Epidermal melanocyte (primary cell): Measurements from ENCODE around the gene KLHL25.
A peak's percentile ranks its signal among the peaks of the same experiment; 100 is the strongest.

Experiments
- DNase-seq: peaks from one replicate; pipeline ENCODE4 v3.0.0; 2011; ENCODE audit warnings: low spot score; ENCODE audit not compliant: insufficient read length

The KLHL25 gene

DNA sequence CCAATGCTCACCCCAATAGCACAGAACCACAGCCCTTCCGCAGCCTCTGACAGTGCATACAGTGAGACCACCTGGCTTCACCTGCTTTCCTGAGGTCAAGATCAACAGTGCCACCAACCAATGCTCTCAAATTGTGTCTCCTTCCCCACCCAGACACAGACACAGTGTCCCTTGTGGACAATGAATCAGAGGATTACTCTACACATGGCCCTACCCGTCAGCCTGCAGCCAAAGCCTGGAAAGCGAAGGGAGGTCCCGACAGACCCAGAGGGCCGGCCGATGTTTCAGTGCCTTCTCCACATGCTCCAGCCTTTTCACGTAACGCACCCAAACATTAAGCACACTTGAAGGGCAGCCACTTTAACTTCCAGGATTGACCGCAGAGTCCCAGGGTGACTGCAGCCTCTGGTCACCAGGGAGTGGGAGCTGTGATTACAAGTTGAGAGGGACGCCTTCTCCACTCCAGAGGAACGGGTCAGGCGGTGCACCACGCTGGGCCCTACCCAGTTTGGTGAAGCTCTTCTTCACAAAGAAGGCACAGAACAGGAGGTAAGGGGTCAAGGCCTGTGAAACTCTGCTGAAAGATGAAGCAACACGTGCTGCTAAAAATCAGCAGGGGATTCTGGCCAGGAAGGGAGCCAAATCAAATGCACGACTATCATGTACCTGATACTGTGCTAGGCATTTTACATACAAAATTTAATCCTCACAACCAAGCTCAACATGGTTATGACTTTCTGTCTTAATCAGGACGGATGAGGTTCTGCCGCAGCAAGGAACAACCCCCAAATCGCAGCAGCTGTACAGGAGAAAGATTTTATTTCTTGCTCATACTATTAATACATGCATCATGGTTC lies 17.2 kb downstream of the KLHL25 start:
- no peak for DNase-seq

DNA sequence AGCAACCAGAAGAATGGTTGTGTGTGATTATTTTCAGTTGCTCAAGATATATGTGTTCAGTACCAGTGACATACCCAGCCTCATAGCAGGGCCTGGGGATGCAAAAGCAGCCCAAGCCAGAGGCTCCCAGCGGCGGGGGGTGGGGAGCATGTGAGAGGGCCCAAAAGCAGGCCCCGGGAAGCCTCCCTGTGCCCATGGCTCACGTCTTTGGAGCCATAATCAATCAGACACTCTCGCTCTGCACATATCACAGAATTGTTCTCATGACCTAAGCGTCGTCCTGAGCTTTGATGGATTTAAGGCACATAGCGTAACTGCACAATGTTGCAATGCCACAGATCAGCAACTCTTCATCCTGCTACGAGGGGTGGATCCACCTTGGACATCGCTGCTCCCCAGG lies 20.8 kb downstream of the KLHL25 start:
- DNase-seq: no peak

DNA sequence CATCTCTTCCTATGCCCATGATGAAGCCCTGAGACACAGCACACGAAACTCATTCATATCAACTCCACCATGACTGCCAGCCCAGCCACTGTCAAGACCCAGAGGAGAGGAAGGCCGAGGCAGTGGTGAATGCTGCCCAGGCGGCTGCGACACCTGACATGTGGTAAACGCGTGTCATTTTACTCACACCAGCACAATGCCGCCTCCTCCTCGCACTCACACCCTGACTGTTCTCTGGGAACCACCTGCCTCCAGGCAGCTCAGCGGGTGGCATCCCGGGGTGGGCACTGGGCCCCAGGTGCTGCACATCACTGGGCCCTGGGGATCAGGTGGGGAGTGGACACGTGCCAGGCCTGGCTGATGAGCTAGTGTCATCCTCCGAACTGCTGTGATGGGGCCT lies 21.5 kb downstream of the KLHL25 start:
- no peak for DNase-seq

DNA sequence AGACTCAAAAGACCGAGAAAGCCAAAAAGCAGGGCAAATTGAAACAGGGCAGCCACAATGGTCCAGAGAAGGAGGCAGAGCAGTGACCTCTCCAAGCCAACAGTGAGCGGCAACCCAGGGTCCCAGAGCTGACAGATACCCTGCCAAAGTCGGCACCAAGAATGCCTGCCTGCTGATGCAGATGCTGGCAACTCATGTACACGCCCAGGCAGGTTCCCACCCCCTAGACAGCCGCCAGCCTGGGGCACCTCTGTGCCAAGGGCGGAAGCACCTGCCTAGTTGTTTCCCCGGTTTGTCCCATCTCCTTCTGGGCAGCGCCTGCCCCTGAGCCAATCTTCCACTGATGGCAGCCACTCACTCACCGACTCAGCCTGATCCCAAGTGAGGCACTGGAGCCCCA lies 22.1 kb downstream of the KLHL25 start:
- no peak for DNase-seq

DNA sequence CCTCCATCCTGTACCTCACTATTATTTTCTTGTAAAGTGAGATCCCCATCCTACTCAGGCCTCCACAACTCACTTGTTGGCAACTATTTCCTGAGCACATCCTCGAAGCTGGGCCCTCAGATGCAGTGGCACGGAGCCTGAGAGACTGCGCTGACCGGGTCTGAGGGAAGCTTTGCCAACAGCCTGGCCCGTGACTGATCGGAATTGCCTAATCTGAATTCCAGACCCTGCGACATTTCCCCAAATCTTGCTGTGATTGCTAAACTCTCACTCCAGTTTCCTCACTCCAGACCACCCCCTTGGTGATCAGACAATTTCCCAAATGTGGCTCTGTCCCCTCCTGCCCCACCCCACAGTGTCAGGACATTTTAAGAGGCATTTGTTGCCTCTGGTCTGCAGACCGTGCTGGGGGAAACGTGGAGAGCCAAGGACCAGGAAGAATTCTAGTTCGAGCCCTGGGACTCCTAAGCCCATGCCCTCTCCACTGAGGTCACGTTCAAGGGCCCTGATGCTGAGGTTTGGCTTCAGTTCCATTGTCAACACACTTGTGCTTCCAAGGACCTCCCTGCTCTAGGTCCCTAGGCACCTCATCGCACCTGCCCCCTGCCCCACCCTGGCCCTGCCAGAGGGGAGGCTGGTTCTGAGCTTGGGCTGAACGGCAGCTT lies 22.8 kb downstream of the KLHL25 start:
- no peak for DNase-seq

DNA sequence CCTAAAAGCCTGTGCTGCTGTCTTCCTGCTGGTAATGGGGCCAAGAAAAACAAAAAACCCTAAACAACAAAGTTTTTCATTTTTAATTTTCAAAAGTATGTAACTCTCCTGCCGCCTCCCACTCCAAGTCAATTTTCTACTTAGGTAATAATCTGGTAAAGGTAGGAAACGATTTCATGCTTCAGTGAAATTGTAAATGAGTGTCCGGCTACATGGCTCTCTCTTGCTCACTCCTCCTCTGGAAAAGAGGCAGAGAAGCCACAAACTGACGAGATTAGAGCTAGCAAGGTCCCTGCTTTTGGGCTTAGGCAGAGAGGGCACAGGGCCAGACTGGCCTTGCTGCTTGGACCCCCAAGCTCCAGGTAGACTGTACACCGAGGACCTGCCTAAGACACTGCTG lies 23.5 kb downstream of the KLHL25 start:
- DNase-seq: no peak

DNA sequence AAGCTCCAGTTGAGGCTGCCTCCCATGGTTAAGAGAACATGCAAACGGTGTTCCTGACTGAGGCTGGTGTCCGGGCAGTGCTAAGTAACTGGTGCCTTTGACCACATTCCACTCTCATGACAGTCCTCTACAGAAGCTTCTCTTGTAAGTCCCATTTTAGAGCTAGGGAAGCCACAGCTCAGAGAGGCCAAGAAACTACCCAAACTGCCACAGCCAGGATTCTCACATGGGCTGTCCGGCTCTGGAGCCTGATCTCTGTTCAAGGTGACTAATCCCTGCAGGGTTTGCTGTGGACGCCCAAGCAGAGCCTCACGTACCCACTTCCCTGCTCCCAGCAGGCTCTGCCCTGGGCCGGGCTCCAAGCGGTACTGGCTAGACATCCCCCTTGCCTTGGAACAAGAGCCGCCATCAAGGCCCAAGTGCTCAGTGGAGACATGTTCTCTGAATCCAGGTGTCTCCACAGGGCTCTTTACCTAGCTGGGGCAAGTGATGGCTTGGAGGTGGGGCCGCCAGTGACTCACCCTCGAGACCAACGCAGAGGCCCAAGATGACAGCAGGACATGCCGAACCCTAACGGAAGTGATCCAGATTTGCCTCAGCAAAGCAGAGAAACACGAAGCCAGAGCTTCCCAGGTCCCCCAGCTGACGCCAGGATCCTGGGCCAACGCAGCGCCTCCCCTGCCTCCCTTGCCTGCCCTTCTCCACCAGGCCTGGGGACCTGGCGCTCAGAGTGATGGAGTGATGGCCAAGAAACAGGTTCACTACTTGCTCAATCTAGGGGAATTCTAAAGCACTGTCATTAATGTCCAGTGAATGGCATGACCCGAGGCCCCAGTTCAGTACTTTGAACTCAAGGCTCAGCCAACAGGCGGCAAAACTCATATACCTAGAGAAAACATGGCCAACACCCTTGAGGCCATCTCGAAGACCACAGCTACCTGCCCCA lies 24.4 kb downstream of the KLHL25 start:
- no peak for DNase-seq

DNA sequence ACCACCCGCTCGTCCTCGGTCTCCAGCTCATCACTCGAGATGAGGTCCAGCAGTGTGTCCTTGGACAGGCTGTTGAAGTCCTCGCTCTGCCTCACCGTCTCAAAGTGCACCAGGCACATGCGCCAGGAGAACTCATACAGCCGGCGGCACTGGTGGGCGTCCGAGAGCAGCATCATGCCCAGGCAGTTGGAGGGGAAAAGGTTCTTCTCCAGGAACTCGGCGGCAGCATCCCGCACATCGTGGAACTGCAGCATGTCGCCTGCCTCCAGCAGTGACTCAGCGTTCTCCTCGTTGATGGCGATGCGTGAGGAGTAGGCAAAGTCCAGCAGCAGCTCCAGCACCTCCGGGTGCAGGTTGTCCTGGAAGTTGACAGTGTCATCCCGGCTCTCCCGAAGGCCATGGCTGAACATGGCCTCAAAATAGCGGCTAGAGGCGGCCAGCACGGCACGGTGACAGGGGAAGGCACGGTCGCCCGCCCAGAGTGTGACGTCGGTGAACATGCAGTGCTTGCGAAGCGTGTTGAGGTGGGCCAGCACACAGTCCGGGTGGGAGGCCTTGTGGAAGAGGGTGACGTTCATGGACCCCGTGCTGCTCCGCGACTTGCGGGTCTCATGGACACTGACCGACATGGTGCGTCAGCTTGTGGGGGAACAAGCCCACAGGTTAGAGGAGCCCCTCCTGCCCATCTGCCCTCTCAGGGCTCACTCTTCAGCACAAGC lies 25.4 kb downstream of the KLHL25 start:
- no peak for DNase-seq

DNA sequence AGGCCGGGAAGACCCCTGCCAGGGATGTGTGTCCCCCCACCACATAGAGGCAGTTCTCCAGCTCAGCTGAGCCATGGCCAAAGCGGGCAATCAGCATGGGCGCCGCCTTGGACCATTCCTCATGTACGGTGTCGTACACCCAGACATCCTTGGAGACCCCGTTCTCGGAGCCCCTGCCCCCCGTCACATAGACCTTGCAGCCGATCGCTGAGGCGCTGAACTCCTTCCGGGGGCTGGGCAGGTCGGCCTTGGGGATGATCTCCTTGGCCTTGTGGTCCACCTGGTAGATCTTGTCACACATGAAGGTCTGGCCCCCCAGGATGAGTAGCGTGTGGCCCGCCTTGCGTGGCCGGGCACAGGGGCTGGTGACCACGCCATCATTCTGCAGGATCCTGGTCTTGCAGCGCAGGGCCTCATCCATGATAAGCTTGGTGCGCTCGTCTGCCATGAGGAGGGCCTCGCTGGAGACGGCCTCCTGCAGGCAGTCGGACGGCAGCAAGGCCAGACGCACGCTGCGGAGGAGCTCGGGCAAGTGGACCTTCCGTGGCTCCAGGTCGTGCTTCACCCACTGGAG lies 26.0 kb downstream of the KLHL25 start:
- no peak for DNase-seq

DNA sequence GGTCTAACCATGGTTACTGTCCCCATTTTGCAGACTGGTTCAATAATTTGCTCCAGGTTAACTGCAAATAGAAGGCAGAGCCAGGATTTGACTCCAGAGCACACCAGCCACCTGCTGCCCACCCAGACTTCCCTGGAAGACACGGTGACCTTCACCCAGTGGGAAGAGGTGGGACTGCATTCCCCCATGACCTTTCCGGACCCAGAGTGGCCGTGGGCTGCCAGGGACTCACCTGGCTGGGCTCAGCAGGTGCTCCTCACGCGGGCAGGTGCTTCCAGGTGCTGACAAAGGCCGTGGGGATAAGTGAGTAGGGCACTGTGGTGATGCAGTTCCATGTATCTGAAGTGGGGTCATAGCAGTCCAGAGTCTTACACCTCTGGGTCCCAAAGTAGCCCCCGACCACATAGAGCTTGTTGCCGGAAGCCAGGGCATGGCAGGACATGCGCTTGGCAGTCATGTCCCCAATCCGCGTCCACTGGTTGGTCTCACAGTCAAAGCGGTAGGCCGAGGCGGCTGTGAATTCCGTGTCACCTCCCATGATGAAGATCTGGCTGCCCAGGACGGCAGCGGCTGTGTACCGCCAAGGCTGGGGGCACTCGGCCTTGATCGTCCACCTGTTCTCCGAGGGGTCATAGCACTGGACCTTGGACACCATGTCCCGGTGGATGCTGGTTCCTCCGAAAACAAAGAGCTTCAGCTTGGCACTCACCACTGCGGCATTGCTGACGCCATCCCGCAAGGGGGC lies 26.8 kb downstream of the KLHL25 start:
- DNase-seq: no peak

DNA sequence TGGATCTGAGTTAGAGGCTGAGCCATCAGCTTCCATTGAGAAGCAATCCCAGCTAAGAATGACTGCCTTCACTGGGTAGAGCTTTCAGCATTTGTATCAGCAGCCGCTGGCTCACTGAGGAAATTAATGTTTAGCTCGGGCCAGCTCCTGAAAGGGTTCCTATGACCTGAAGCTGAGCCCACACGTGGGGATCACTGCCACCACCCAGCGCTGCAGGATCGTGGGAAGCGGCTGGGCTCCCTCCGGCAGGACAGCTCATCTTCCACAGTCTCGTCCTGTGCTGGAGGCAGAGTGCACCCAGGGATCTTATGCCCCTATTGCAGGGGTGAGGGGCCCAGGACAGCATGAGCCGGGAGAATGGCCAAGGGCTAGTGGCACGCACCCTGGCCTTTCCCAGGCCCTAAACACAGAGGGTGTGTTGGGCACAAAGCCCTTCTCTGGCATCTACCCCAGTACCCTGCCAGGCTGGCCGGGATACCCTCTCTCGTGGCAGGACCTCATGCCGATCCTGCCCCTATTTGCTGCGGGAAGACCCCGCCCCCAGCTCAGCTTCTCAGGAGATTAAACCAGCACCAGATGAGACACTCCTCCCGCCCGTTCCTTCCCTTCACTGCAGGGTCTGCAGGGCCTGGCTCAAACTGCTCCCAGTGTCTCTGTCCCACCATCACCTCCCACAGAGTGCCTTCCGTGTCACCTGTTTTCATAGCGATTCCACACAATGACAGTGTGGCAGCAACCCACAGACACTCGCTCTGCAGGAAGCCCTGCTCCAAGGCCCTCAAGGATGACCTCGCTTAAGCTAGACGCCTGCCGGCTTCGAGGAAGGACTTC lies 28.5 kb downstream of the KLHL25 start:
- no peak for DNase-seq

DNA sequence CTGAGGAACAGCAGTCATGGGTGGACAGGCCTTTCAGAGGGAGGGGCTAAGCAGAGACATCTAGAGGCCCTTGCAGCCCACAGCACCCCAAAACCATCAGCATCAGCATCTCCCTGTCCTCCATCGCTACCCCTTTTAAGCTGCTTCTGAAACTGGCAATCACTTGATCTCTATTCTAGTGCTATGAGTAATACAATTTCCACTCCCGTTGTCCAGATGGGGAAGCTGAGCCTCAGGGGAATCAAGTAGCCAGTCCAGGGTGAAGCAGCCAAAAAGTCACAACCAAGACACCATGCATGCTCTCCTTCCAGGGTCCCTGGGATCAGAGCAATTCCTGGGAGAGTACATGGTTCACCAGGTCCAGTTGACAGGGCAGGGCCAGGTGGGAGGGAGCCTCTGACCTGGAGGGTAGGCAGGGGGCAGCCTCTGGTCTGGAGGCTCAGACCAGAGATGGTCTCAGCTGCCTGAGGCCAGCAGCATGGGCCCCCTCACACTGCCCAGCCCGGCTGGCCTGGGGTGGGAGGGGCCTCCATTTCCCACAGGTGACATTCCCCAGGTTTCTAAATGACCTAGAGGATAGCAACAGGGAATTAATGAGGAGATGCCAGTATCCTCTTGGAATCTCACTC lies 30.0 kb downstream of the KLHL25 start:
- peak; percentile 53 for DNase-seq

DNA sequence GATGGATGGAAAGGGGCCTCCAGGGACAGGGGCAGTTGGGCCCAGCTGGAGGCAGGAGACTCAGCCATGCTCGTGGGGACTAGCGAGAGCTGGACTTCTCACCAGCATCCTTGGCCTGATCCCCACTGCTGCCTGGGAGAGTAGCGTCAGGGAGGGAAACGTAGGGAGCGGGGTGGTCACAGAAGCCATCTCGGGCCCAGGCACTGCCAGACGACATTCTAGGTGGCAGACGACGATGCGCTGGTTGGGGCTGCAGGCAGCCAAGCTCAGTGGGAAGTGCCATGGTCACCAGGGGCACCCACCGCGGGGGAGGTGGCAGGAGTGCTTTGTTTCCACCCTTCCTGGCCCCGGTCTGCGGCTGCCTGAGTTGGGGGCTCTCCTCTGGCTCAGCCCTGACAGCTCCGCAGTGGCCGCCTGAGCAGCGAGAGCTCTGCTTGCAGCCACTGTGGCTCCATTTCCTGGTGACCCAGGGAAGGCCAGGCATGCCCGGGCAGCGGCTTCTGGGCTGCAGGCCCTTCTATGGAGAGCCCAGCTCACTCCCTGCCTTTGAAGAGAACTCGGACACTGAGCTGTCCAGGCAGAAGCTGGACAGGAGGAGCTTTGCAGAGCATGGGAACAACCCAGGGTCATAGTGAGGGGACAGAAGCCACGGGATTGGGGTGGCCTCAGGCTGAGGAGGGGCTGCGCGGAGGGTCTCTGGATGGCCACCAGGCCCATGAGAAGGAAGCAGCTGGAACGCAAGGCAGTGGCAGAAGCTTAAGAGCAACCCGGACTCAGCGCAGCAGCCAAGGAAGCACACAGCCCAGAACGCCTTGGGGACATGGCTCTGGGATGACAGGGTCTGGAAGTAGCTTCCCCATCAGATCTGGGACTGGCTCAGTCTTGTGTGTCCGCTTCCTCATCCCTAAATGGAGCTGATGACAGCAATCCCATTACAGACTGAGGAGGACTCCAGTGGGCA lies 30.8 kb downstream of the KLHL25 start:
- no peak for DNase-seq

DNA sequence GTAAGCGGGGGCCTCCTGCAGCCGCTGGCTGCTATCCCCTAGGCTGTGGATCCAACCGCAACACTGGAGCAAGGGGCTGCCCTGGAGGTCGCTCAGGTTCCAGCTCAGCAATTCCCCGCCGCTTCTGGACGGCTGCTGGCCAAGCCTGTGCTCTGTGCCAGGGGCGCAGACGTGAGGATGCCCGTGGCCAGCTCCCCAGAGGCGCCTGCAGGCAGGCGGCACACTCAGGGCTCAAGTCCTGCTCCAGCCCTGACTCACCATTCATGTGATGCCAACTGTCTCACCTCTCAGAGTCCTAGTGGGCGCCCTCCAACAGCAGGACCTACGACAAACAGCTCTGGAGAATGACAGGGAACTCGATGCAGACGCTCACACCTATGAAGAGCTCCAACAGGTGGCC lies 31.6 kb downstream of the KLHL25 start:
- no peak for DNase-seq

DNA sequence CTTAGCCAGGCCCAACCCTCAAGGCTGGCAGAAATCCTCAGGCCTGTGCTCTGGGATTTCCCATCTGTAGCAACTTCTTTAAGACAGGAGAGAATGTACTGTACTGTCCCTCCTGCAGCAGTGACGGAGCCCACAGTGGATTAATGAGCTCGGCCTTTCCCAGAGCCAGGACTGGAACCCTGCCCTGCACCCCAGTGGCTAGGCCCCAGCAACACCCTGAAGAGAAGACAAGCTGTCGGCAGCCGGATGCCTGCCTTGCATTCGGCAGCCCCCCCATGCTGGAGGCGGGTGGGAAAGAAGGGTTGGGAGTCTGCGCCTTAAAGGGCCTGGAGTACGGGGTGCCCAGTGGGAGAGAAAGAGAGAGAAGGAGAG lies 32.0 kb downstream of the KLHL25 start:
- DNase-seq: no peak

DNA sequence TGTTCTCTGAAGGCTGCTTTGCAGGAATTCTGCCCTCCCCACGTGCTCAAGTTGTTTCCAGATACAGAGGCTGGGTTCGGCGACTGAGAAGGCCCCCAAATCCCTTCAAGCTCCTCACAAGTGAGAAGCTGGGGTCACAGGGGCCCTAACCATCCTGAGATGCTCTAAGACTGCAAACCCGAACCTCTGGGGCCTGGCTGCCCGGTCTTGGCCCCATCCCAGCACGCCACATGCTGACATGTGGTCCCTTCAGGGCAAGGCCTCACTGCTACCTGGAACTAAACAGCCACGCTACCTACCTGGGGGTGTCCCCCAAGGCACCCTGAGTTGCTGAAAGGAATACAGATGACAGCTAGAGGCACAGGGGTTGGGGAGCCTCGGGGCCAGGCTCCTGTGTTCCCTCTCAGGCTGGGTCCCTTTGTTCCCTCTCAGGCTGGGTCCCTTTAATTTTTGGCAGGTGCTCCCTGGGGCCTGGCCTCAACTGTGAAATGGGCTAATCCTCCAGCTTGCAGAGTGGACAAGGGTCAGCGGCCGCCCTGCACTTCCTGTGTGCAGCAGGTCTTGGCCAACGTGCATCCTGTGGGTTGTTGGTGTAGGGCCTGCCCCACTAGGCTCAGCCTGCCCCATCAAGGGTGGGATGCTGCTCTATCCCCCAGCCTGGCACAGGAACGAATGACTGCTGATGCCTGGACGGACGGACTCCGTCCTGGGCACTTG lies 32.5 kb downstream of the KLHL25 start:
- no peak for DNase-seq

DNA sequence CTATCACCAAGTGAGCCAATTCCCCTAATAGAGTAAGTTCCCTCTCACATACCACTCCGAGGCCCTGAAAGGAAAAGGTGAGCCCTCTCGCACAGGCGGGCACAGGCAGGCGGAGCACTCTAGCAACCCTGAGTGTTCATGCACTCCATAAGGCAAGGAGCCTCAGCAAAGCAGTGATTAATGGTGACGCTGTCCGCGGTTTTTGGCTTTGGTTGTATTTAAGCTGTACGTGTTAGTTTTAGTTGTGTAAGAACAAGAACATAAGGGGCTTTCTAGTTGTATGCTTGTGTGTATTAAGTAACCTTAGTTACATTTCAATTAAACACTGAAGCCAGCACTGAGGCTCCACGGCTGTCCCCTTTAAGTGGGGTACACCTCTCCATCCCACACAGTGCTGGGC lies 33.1 kb downstream of the KLHL25 start:
- no peak for DNase-seq
